ENCODE measurements around the gene SERPINH1. TPM values are rescaled to one million over a fixed set of nuclear protein-coding genes. Genes with fewer than 3 reads are reported as not detected.

SERPINH1 gene
- total RNA-seq, 1 donor from 2014 or later = 229 TPM

GRCh38 chr11:75598264-75598663, 36.2 kb downstream of the SERPINH1 start:
- Mint-ChIP-seq H3K4me3 (no peak overlapping the region), H3K27me3 (peaks cover 18% of the 10 kb centered on the region), H3K9me3 (no peaks in the 10 kb centered on the region), H3K27ac (no peak overlapping the region), H3K4me1 (ENCODE audit: unreplicated experiment) (peaks cover 23% of the 10 kb centered on the region), H3K36me3 (no peaks in the 10 kb centered on the region)
- no peak for DNase-seq (ENCODE audit: extremely low spot score, unreplicated experiment)
- TF ChIP-seq, protein P1, sequence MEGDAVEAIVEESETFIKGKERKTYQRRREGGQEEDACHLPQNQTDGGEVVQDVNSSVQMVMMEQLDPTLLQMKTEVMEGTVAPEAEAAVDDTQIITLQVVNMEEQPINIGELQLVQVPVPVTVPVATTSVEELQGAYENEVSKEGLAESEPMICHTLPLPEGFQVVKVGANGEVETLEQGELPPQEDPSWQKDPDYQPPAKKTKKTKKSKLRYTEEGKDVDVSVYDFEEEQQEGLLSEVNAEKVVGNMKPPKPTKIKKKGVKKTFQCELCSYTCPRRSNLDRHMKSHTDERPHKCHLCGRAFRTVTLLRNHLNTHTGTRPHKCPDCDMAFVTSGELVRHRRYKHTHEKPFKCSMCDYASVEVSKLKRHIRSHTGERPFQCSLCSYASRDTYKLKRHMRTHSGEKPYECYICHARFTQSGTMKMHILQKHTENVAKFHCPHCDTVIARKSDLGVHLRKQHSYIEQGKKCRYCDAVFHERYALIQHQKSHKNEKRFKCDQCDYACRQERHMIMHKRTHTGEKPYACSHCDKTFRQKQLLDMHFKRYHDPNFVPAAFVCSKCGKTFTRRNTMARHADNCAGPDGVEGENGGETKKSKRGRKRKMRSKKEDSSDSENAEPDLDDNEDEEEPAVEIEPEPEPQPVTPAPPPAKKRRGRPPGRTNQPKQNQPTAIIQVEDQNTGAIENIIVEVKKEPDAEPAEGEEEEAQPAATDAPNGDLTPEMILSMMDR (conservative IDR thresholded peaks at IDR 0.05) = no peak

DNA sequence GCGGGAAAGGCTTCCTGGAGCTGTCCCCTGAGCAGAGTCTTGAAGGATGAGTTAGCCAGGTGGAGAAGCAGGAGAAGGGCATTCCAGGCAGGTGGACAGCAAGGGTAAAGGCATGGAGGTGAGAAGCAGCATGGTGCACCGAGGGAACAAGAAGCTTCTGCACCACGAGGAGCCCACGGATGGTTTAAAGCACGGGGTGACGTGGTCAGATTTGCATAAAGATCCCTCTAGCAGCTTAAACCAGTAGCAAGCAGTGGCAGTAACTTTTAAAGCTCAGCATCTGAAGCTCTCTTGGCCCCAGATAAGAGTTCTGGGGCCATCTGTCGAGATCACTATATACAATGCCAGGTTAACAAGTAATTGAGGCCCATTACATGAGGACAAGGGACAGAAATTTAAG, 36.8 kb downstream of the SERPINH1 start:
- Mint-ChIP-seq H3K27ac (no peak overlapping the region), H3K4me3 (no peak overlapping the region), H3K27me3 (peaks cover 18% of the 10 kb centered on the region), H3K4me1 (ENCODE audit: unreplicated experiment) (peaks cover 23% of the 10 kb centered on the region), H3K9me3 (no peaks in the 10 kb centered on the region), H3K36me3 (no peaks in the 10 kb centered on the region)
- no peak for DNase-seq (ENCODE audit: extremely low spot score, unreplicated experiment)
- TF ChIP-seq, protein P1 (conservative IDR thresholded peaks at IDR 0.05) = no peak

DNA sequence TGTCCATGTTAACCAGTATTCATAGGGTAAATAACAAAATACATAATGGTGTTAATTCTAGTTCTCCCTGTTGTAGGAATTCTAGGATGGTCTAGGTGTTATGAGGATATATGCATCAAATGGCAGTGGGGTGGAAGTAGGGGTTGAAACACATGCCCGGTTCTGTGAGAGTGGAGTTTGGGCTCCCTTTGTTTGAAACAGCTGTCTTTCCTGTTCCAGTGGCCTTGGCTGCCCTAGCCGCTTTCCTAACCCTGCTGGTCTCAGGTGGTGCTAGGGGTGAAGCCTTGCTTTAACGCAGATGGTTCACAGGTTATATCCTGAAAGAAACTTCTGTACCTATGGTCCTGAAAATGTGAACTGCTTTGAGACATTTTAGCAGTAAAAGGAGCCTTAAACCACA, 38.3 kb downstream of the SERPINH1 start:
- H3K36me3 Mint-ChIP-seq = no peaks in the 10 kb centered on the region
- H3K27me3 Mint-ChIP-seq = peaks cover 21% of the 10 kb centered on the region
- DNase-seq (ENCODE audit: extremely low spot score, unreplicated experiment) = no peak
- no peak overlapping the region for H3K4me3 Mint-ChIP-seq
- no peaks in the 10 kb centered on the region for H3K9me3 Mint-ChIP-seq
- peaks cover 20% of the 10 kb centered on the region for H3K4me1 Mint-ChIP-seq (ENCODE audit: unreplicated experiment)
- H3K27ac Mint-ChIP-seq = no peak overlapping the region
- TF ChIP-seq, protein P1 (conservative IDR thresholded peaks at IDR 0.05) = no peak

DNA sequence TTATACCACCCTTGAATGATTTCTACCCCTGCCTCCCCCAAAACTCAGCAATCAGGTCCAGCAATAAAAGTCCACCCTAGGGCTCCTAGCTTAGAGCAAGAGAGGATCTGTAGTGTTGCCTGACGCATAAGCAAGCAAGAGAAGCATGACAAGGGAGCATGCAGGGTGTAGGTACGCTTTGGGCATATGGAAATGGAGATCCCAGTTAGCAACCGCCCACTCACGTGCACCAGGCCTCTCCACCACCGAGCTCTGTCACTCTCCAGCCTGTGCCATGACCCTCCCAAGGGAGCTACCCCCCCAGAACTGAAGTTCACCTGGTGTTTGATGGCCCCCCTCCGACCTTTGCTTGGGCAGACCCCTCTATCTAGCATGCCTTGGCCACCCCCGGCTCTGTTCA, 39.4 kb downstream of the SERPINH1 start:
- peaks cover 20% of the 10 kb centered on the region for H3K4me1 Mint-ChIP-seq (ENCODE audit: unreplicated experiment)
- H3K27ac Mint-ChIP-seq = no peak overlapping the region

GRCh38 chr11:75602951-75603350, 40.9 kb downstream of the SERPINH1 start:
- no peaks in the 10 kb centered on the region for H3K36me3 Mint-ChIP-seq
- no peak for DNase-seq (ENCODE audit: extremely low spot score, unreplicated experiment)
- peaks cover 20% of the 10 kb centered on the region for H3K27me3 Mint-ChIP-seq
- peaks cover 13% of the 10 kb centered on the region for H3K4me1 Mint-ChIP-seq (ENCODE audit: unreplicated experiment)
- no peak overlapping the region for H3K27ac Mint-ChIP-seq
- H3K4me3 Mint-ChIP-seq = no peak overlapping the region
- H3K9me3 Mint-ChIP-seq = no peaks in the 10 kb centered on the region
- TF ChIP-seq, protein P1 (conservative IDR thresholded peaks at IDR 0.05) = no peak

More for the DNA sequence above, 39.4 kb downstream of the SERPINH1 start:
- DNase-seq (ENCODE audit: extremely low spot score, unreplicated experiment) = no peak
- H3K27me3 Mint-ChIP-seq = peaks cover 16% of the 10 kb centered on the region
- no peaks in the 10 kb centered on the region for H3K9me3 Mint-ChIP-seq
- H3K4me3 Mint-ChIP-seq = no peak overlapping the region
- no peaks in the 10 kb centered on the region for H3K36me3 Mint-ChIP-seq
- TF ChIP-seq, protein P1 (conservative IDR thresholded peaks at IDR 0.05) = no peak
